Stimulated activated CD8-positive, alpha-beta memory T cell treated with anti-CD3 and anti-CD28 coated beads, Interleukin-12 subunit alpha, Interleukin-12 subunit beta, amount 100 ng/mL, for 1 hour (primary cell): Measurements from ENCODE around the gene SLC24A1.
"Not testable (repeated sequence)": the region's sequence is repeated elsewhere in the genome, so short reads cannot be mapped to it uniquely, and the experiment has no call there.

Source experiments
- DNase-seq: peaks from one replicate; pipeline ENCODE4 v3.0.0-alpha.2; 2020; ENCODE audit warnings: low read depth

Gene SLC24A1

GRCh38 chr15:65621638-65622037, at the start of gene SLC24A1:
Gene SLC24A1, plus strand, starts transcription at chr15:65621938. Its CDS starts 2,143 bp downstream, at chr15:65624081.
- DNase-seq = no peak

- no peak for DNase-seq
Observed at GRCh38 chr15:65571971-65572370, 49.8 kb upstream of the SLC24A1 start.

GRCh38 chr15:65576664-65577063, 45.1 kb upstream of the SLC24A1 start:
- no peak for DNase-seq

- DNase-seq = no peak
Observed at GRCh38 chr15:65577129-65577996, 44.4 kb upstream of the SLC24A1 start.

GRCh38 chr15:65578904-65579728, 42.6 kb upstream of the SLC24A1 start:
- DNase-seq = no peak

DNA sequence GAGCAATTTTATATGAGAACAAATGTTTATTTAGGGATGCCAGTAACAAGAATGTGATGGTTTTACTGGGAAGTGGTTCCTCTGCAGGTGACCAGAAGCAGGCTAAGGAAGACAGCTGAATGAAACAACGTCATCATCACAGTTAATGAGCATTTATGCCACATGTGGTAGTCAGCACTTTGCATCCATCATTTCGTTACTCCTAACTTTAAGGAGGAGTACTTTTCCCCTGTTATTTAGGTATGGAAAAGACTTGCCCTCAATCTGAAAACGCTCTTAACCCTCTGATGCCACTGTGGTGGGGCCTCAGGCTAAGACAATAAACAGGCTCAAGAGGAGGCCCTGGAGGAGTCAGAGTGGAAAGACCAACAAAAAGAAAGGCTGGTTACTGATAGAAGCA, 42.0 kb upstream of the SLC24A1 start:
- DNase-seq = no peak

GRCh38 chr15:65580287-65580686, 41.5 kb upstream of the SLC24A1 start:
- DNase-seq = no peak

DNA sequence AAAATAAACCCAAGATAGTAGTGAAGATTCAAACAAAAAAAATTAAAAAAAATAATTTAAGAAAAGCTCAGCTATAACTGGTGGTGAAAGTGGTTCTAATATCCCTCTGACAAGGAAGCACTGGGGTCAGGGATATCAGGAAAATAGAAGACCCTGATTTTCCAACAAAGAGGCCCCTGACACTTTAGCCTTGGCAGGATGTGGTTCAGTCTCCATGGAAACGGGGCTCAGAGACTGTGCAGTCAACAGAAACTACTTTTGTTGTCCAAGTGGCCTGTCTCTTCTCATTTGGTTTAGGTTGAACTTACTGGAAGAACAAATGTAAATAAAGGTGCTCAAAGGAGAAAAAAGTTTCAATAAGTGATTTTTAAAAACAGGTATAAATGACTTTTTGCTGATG, 38.0 kb upstream of the SLC24A1 start:
- DNase-seq = peak; percentile 37

DNA sequence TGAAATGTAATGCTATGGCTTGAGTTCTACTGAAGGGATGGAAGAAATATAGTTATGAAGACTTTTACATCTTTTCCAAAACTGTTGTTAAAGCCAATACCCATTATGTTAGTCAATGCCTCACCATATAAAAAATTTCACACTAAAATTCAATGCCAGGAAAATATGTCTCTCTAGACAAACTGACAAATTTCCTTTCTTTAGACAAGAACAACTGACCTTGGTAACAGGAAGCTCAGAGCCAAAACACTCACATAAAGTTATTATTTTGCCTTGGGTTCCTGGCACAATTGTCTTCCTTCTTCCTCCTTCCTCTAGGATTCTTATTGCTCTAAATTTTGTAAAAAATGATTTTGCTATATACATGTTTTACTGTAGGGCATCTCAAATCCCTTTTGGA, 37.5 kb upstream of the SLC24A1 start:
- no peak for DNase-seq

DNA sequence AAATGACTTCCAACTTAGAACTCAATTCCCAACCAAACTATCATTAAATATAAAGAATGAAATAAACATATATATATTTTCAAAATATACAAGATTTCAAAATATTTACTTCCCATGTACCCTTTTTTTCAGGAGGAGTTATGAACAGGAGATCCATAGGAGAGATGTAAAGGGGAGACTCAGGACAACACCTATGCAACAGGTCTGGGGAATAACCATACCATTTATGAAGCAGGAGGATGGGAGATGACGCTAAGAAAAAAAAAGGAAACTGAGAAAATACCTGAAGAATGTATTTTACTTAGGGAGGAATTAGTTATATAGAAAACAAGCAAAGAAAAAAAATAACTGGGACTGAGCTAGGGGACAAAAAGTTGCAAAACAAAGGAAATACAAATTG, 34.6 kb upstream of the SLC24A1 start:
- no peak for DNase-seq

- DNase-seq = no peak
Observed at GRCh38 chr15:65595960-65596359, 25.8 kb upstream of the SLC24A1 start.

GRCh38 chr15:65598468-65598867, 23.3 kb upstream of the SLC24A1 start:
- no peak for DNase-seq

- no peak for DNase-seq
Observed at GRCh38 chr15:65599677-65600076, 22.1 kb upstream of the SLC24A1 start.

DNA sequence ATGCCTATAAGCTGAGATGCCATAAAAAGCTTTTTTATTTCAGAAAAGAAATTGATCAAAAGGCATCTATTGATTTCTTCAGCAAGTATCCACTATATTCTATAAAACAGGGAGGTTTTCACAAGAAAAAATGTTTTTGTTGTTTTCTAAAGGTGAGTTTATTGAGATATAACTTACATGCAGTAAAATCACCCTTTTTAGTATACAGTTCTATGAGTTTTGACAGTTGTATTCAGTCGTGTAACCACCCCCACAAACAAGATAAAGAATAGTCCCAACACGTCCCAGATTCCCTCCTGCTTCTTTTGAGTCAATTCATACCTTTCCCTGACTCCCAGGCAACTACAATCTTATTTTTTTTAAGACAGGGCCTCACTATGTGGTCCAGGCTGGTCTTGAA, 18.6 kb upstream of the SLC24A1 start:
- no peak for DNase-seq

DNA sequence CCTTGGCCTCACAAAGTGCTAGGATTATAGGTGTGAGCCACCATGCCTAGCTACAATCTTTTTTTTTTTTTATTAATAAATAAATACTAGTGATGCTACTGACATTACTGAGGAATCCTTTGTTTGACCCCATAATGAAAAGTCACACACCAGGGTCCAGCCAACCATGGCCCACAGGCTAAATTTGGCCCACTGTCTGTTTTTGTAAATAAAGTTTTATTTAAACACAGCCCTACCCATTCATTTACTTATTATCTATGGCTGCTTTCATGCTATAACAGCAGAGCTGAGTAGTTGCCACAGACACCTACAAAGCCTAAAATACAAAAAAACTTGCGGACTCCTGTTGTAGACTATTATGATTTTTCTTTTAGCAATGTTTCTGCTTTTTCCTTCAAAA, 18.2 kb upstream of the SLC24A1 start:
- no peak for DNase-seq

- DNase-seq = peak; percentile 87
Observed at GRCh38 chr15:65610871-65611718, 10.6 kb upstream of the SLC24A1 start, which contains the start of gene INTS14. Gene INTS14, minus strand, starts transcription at chr15:65611131. Its CDS starts 3,751 bp downstream, at chr15:65607380.

- no peak for DNase-seq
Observed at GRCh38 chr15:65611888-65612615, 9.7 kb upstream of the SLC24A1 start.

DNA sequence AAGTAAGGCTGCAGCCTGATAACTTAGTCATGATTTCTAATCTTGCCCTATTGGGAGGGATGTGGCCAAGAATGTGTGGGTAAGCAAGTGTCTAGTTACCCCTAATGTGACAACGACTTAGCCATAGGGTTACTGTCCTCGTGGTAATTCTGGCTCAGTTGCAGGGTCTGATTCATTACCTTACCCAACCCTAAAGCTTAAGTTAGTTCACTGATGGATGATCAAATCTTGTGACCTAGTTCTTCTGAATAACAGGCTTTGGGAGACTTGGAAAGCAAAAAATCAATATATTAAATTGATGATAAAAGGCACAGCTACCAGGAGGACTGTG, 9.2 kb upstream of the SLC24A1 start:
- no peak for DNase-seq

- DNase-seq = no peak
Observed at GRCh38 chr15:65612949-65613744, 8.6 kb upstream of the SLC24A1 start.

- DNase-seq = not testable (repeated sequence)
Observed at GRCh38 chr15:65615887-65616286, 5.9 kb upstream of the SLC24A1 start.
